Calu3 (cell line): ENCODE measurements around the gene GRIK4. TPM values are rescaled to one million over a fixed set of nuclear protein-coding genes. Genes with fewer than 3 reads are reported as not detected.

Experiments
- BruUV-seq: library from RNA; stranded (reverse); fragments of 400-500 nt; replicated peaks from 2 replicates; lab custom pipeline; 2021; lab: Mats Ljungman, UMichigan
- CTCF ChIA-PET: fragments of 300-600 bp; sonication (Branson Sonifier 250); formaldehyde crosslinking; loops from one replicate; lab custom pipeline; 2022; ENCODE audit warnings: antibody characterized with exemption; lab: Charles Lee
- DNase-seq: peaks from one replicate; pipeline ENCODE4 v3.0.0; 2022
- H3K27ac Mint-ChIP-seq: one replicate; pipeline ENCODE4 v1.8.0; 2022; ENCODE audit warnings: mixed read lengths; ENCODE audit not compliant: unreplicated experiment
- H3K27me3 Mint-ChIP-seq: one replicate; pipeline ENCODE4 v1.8.0; 2022; ENCODE audit warnings: mixed read lengths; ENCODE audit not compliant: unreplicated experiment
- H3K36me3 Mint-ChIP-seq: one replicate; pipeline ENCODE4 v1.8.0; 2022; ENCODE audit warnings: mild to moderate bottlenecking, moderate library complexity, mixed read lengths; ENCODE audit not compliant: insufficient read depth, unreplicated experiment
- H3K4me1 Mint-ChIP-seq: one replicate; pipeline ENCODE4 v1.8.0; 2022; ENCODE audit warnings: mild to moderate bottlenecking, low read depth, mixed read lengths; ENCODE audit not compliant: unreplicated experiment
- H3K4me3 Mint-ChIP-seq: one replicate; pipeline ENCODE4 v1.8.0; 2022; ENCODE audit warnings: mild to moderate bottlenecking, low read depth, moderate library complexity, mixed read lengths; ENCODE audit not compliant: unreplicated experiment
- H3K9me3 Mint-ChIP-seq: one replicate; pipeline ENCODE4 v1.8.0; 2022; ENCODE audit warnings: low read depth, mixed read lengths; ENCODE audit not compliant: unreplicated experiment
- intact Hi-C: fragments of 100-400 bp; cut with micrococcal nuclease; formaldehyde crosslinking; loops from one replicate; pipeline ENCODE4 v1.10.0; 2022; ENCODE audit not compliant: unreplicated experiment
- total RNA-seq: library from RNA; stranded (reverse); gene quantifications from 2 replicates; pipeline ENCODE4 v1.2.3, GENCODE V29; 2022
- TF ChIP-seq, protein P1 (sequence below): fragments of 200-600 bp; IDR thresholded peaks from one replicate; pipeline ENCODE4 v1.8.0; 2022; ENCODE audit warnings: antibody characterized with exemption; ENCODE audit not compliant: unreplicated experiment

Gene GRIK4
- total RNA-seq, 1 experiment from 2014 or later = not detected

DNA sequence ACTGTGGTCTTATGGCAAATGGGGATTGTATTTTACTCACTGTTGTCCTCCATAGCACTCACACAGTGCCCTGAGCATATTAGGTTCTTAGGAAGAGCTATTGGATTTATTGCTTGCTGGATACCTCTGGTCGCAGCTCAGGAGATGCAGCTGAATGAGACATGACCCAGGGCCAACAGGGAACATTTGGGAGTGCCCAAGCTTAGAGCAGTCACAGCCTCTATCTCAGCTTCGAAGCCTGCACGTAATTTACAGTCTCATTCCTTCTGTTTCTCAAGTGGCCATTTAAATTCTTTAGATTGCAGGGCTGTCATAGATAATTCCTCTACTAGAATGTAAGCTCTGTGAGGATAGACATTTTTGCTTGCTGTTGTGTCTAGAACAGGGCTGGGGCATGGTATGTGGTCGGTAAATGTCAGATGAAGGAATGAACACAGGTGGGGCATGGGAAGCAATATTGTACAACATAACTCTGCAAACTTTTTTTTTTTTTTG is 192.8 kb downstream of the GRIK4 start:
- peaks cover 66% of the 10 kb centered on the region for H3K27me3 Mint-ChIP-seq
- CTCF ChIA-PET = no interaction called here
- TF ChIP-seq, protein P1, sequence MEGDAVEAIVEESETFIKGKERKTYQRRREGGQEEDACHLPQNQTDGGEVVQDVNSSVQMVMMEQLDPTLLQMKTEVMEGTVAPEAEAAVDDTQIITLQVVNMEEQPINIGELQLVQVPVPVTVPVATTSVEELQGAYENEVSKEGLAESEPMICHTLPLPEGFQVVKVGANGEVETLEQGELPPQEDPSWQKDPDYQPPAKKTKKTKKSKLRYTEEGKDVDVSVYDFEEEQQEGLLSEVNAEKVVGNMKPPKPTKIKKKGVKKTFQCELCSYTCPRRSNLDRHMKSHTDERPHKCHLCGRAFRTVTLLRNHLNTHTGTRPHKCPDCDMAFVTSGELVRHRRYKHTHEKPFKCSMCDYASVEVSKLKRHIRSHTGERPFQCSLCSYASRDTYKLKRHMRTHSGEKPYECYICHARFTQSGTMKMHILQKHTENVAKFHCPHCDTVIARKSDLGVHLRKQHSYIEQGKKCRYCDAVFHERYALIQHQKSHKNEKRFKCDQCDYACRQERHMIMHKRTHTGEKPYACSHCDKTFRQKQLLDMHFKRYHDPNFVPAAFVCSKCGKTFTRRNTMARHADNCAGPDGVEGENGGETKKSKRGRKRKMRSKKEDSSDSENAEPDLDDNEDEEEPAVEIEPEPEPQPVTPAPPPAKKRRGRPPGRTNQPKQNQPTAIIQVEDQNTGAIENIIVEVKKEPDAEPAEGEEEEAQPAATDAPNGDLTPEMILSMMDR = no peak
- H3K36me3 Mint-ChIP-seq = no peaks in the 10 kb centered on the region
- no peak for DNase-seq
- H3K27ac Mint-ChIP-seq = no peak overlapping the region
- no peak overlapping the region for H3K4me3 Mint-ChIP-seq
- H3K4me1 Mint-ChIP-seq = no peaks in the 10 kb centered on the region
- BruUV-seq = no TSS peak
- peaks cover 3% of the 10 kb centered on the region for H3K9me3 Mint-ChIP-seq
- intact Hi-C loops = no loop called here

DNA sequence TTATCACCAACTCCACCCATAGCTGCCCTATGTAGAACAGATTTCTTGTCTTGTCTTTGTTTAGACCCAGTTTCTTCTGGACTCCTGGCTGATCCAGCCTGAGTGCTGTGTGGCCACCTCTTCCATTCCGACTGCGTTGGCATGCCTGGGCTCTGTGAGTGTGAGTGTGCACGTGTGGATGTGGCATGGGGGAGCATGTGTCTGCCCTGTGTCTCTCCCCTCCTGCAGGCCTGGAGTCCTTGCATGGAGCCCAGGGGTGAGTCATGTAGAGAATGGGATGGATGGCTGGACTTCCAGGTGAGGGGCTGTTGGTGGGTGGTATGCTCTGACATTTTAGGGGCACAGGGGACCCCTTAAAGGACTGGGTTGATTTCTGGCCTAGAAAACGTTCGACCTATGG is 194.7 kb downstream of the GRIK4 start:
- Mint-ChIP-seq H3K4me3 (no peak overlapping the region), H3K9me3 (peaks cover under 1% of the 10 kb centered on the region), H3K4me1 (no peaks in the 10 kb centered on the region), H3K27ac (no peak overlapping the region), H3K36me3 (no peaks in the 10 kb centered on the region), H3K27me3 (peaks cover 50% of the 10 kb centered on the region)
- CTCF ChIA-PET = no interaction called here
- BruUV-seq = no TSS peak
- TF ChIP-seq, protein P1 = no peak
- no peak for DNase-seq
- intact Hi-C loops = no loop called here

DNA sequence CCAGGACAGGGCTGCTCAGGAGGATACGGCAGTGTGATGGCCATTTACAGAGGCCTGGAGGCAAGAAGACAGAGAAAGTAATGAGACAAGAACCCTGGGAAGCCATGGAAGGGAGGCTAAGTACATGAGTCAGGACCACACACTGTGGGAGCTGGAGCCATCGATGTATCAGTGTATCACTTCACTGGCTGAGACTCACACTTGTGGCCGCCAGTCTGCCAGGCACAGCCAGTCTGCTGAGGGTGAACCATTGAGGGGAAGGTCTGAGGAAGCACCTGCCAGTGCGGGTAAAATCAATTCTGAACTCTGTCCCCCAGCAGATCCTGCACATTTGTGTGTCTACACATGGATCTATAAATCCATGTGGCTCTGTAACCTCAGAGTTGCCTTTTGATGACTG is 195.6 kb downstream of the GRIK4 start:
- CTCF ChIA-PET = no interaction called here
- DNase-seq = no peak

DNA sequence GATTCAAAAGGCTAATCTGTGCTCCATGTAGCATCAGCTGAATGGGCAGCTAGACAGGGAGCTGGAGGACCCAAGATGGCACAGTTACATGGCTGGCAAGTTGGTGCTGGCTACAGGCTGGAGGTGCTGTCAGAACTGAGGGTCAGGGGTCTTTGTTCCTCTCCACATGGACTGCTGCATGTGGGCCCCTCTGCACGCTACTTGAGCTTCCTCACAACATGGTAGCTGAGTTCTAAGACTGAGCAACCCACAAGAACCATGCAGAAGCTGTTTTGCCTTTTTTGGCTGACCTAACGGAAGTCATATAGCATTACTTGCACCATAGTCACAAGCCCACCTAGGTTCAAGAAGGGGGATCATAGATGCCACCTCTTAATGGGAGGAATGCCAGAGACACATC is 196.1 kb downstream of the GRIK4 start:
- no TSS peak for BruUV-seq
- H3K27ac Mint-ChIP-seq = no peak overlapping the region
- H3K4me3 Mint-ChIP-seq = no peak overlapping the region
- DNase-seq = no peak
- no peaks in the 10 kb centered on the region for H3K36me3 Mint-ChIP-seq
- TF ChIP-seq, protein P1 = no peak
- no peaks in the 10 kb centered on the region for H3K9me3 Mint-ChIP-seq
- intact Hi-C loops = no loop called here
- CTCF ChIA-PET = no interaction called here
- no peaks in the 10 kb centered on the region for H3K4me1 Mint-ChIP-seq
- peaks cover 50% of the 10 kb centered on the region for H3K27me3 Mint-ChIP-seq

More for the DNA sequence above, 195.6 kb downstream of the GRIK4 start:
- Mint-ChIP-seq H3K36me3 (no peaks in the 10 kb centered on the region), H3K27me3 (peaks cover 50% of the 10 kb centered on the region), H3K4me3 (no peak overlapping the region), H3K9me3 (no peaks in the 10 kb centered on the region), H3K4me1 (no peaks in the 10 kb centered on the region), H3K27ac (no peak overlapping the region)
- TF ChIP-seq, protein P1 = no peak
- intact Hi-C loops = no loop called here
- no TSS peak for BruUV-seq
